A673 (cell line): ENCODE results near the gene BTBD2. TPM values are rescaled to one million over a fixed set of nuclear protein-coding genes. Genes with fewer than 3 reads are reported as not detected.
A peak's percentile ranks its signal among the peaks of the same experiment; 100 is the strongest.

Source experiments
- BruUV-seq: library from RNA; stranded (reverse); fragments of 400-500 nt; replicated peaks from 2 replicates; lab custom pipeline; 2021; lab: Mats Ljungman, UMichigan
- CTCF ChIA-PET: fragments of 300-600 bp; sonication (Branson Sonifier 250); formaldehyde crosslinking; loops from one replicate; lab custom pipeline; 2022; ENCODE audit warnings: antibody characterized with exemption; lab: Charles Lee
- POLR2A ChIA-PET: fragments of 300-600 bp; sonication (Branson Sonifier 250); formaldehyde crosslinking; loops from one replicate; lab custom pipeline; 2022; ENCODE audit warnings: antibody characterized with exemption; ENCODE audit not compliant: low non-redundant PET; lab: Charles Lee
- DNase-seq: peaks from one replicate; pipeline ENCODE4 v3.0.0-alpha.2; 2015; ENCODE audit warnings: low spot score
- H3K27ac ChIP-seq: fragments of 200-600 bp; sonication (generic); 2 replicates; pipeline ENCODE4 v1.5.1; 2016; ENCODE audit warnings: mixed run types, low read depth, mild to moderate bottlenecking, mixed read lengths, antibody characterized with exemption, low read length; ENCODE audit not compliant: poor library complexity, severe bottlenecking
- H3K27me3 ChIP-seq: fragments of 200-600 bp; sonication (generic); replicated peaks from 2 replicates; pipeline ENCODE4 v1.6.1; 2017; ENCODE audit warnings: mixed run types, low read depth, mild to moderate bottlenecking, mixed read lengths, antibody characterized with exemption, low read length; ENCODE audit not compliant: insufficient read depth, poor library complexity
- H3K36me3 ChIP-seq: fragments of 200-600 bp; sonication (generic); 2 replicates; pipeline ENCODE4 v1.6.1; 2016; ENCODE audit warnings: mixed run types, mild to moderate bottlenecking, mixed read lengths, antibody characterized with exemption, low read length; ENCODE audit not compliant: insufficient read depth, poor library complexity, severe bottlenecking
- H3K4me1 ChIP-seq: fragments of 200-600 bp; sonication (generic); 2 replicates; pipeline ENCODE4 v1.6.1; 2017; ENCODE audit warnings: mixed run types, mild to moderate bottlenecking, mixed read lengths, antibody characterized with exemption, low read length; ENCODE audit not compliant: insufficient read depth, poor library complexity, severe bottlenecking
- H3K4me3 ChIP-seq: fragments of 200-600 bp; sonication (generic); 2 replicates; pipeline ENCODE4 v1.5.1; 2016; ENCODE audit warnings: low read depth, mixed run types, mild to moderate bottlenecking, mixed read lengths, low read length; ENCODE audit not compliant: poor library complexity, severe bottlenecking
- H3K9me3 ChIP-seq: fragments of 200-600 bp; sonication (generic); 2 replicates; pipeline ENCODE4 v1.6.1; 2016; ENCODE audit warnings: mixed run types, low read depth, mild to moderate bottlenecking, mixed read lengths, antibody characterized with exemption, low read length; ENCODE audit not compliant: poor library complexity, severe bottlenecking
- EZH2 ChIP-seq: fragments of 200-600 bp; sonication (generic); IDR thresholded peaks from 2 replicates; pipeline ENCODE4 v1.6.1; 2017; ENCODE audit warnings: borderline replicate concordance, low read depth, mild to moderate bottlenecking, mixed read lengths, antibody characterized with exemption, low read length; ENCODE audit not compliant: poor library complexity, severe bottlenecking
- intact Hi-C: fragments of 100-400 bp; cut with micrococcal nuclease; formaldehyde crosslinking; loops from one replicate; pipeline ENCODE4 v1.10.0; 2022; ENCODE audit not compliant: unreplicated experiment
- total RNA-seq: library from RNA; stranded (reverse); gene quantifications from 2 replicates; pipeline ENCODE4 v1.2.3, GENCODE V29; 2021
- TF ChIP-seq, protein P1 (sequence below): fragments of 300-800, 200-600 bp; sonication (generic); conservative IDR thresholded peaks from 2 replicates; pipeline ENCODE4 v1.5.1; 2017; ENCODE audit warnings: low read depth, mild to moderate bottlenecking, antibody characterized with exemption, low read length, moderate library complexity, mixed read lengths

BTBD2 gene
- total RNA-seq, 1 experiment from 2014 or later, result 91.7 TPM

DNA sequence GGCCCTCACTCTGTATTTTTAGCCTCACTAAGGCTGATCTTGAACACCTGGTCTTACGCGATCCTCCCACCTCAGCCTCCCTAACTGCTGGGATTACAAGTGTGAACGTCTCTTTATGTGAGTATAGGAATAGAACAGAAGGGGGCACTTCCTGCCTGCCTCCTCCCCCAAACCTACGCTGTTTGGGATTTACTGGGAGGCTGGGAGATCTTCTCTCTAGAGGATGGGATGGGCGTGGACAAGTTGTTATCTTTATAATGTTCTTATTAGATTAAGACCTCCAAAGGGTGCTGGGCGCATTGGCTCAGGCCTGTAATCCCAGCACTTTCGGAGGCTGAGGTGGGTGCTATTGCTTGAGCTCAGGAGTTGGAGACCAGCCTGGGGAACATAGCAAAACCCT lies 77.4 kb downstream of the BTBD2 start:
- Histone ChIP-seq H3K27me3 (no peaks in the 10 kb centered on the region), H3K27ac (peak overlapping the region; percentile 42), H3K9me3 (no peaks in the 10 kb centered on the region), H3K4me1 (peaks cover 20% of the 10 kb centered on the region), H3K36me3 (no peaks in the 10 kb centered on the region), H3K4me3 (no peak overlapping the region)
- TF ChIP-seq EZH2, result no peak
- TF ChIP-seq, protein P1, sequence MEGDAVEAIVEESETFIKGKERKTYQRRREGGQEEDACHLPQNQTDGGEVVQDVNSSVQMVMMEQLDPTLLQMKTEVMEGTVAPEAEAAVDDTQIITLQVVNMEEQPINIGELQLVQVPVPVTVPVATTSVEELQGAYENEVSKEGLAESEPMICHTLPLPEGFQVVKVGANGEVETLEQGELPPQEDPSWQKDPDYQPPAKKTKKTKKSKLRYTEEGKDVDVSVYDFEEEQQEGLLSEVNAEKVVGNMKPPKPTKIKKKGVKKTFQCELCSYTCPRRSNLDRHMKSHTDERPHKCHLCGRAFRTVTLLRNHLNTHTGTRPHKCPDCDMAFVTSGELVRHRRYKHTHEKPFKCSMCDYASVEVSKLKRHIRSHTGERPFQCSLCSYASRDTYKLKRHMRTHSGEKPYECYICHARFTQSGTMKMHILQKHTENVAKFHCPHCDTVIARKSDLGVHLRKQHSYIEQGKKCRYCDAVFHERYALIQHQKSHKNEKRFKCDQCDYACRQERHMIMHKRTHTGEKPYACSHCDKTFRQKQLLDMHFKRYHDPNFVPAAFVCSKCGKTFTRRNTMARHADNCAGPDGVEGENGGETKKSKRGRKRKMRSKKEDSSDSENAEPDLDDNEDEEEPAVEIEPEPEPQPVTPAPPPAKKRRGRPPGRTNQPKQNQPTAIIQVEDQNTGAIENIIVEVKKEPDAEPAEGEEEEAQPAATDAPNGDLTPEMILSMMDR, result no peak
- peak; percentile 75 for DNase-seq
- intact Hi-C loops, result no loop called here
- no TSS peak for BruUV-seq
- ChIA-PET CTCF (no interaction called here), POLR2A (no interaction called here)

DNA sequence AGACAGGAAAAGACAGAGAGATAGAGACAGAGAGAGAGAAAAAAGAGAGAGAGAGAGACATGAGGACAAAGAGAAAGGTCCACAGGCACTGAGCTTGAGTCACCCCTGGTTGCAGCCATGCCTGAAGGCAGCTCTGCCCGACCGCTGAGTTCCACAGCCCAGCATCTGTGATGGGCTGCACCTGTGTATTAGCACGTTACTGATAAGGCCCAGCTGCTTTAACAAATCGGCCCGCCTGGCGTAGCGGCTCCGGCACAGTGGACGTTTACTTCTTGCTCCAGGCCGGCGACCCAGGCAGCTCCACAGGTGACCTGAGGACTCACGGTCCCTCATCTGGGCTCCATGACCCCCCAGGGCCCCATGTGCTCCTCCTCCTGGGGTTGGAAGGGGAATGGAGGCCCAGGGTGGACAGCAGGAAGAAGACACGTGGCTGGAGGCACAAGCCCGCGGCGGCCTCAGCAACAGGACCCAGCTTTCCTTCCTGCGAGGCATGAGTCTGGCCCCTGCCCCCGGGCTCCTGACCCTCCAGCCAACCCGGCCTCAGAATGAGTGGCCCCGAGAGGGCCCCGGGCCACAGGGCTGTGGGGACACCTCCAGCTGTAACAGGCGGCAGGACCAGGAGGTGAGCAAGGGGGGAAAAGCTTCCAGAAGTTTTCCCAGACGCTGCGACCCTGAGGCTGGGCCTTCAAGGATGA lies 78.5 kb downstream of the BTBD2 start:
- H3K27me3 ChIP-seq, result no peaks in the 10 kb centered on the region
- POLR2A ChIA-PET, result interaction anchor here (0.6 kb wide), 1 partner anchor 42 kb away, joined by 3 read pairs; no protein-coding TSS in a partner anchor
- H3K4me1 ChIP-seq, result peaks cover 18% of the 10 kb centered on the region
- BruUV-seq, result no TSS peak
- TF ChIP-seq, protein P1, result no peak
- TF ChIP-seq EZH2, result no peak
- H3K9me3 ChIP-seq, result no peaks in the 10 kb centered on the region
- no peak overlapping the region for H3K4me3 ChIP-seq
- CTCF ChIA-PET, result no interaction called here
- DNase-seq, result no peak
- H3K36me3 ChIP-seq, result no peaks in the 10 kb centered on the region
- intact Hi-C loops, result no loop called here
- no peak overlapping the region for H3K27ac ChIP-seq

GRCh38 chr19:1936430-1936829 lies 79.1 kb downstream of the BTBD2 start:
- intact Hi-C loops, result no loop called here
- POLR2A ChIA-PET, result no interaction called here
- DNase-seq, result no peak
- Histone ChIP-seq H3K27ac (no peak overlapping the region), H3K27me3 (no peaks in the 10 kb centered on the region), H3K36me3 (no peaks in the 10 kb centered on the region), H3K9me3 (peaks cover 2% of the 10 kb centered on the region), H3K4me1 (peaks cover 18% of the 10 kb centered on the region), H3K4me3 (no peak overlapping the region)
- BruUV-seq, result no TSS peak
- TF ChIP-seq, protein P1, result no peak
- no peak for TF ChIP-seq EZH2
- CTCF ChIA-PET, result no interaction called here
